ENCODE measurements around the gene C1orf116.

DNA sequence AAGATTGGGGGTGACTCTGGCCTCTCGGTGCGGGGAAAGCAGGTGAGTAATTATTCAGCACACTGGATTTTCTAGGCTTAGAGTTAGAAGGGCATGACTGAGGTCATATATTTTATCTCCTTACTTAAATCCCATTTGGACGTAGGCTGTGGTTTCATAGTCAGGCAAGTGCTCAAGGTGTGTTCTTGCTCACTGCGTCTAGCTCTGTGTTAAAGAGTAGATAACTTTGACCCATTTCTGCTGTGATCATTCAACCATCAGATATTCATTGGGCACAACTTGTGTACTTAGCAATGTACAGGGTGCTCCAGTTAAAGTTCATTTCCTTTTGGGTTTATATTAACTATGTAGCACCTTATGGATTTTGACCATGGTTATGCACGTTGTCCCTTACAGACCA, 35.1 kb upstream of the C1orf116 start:
- TF ChIP-seq EZH2 (IDR thresholded peaks at IDR 0.05; ENCODE audit: borderline replicate concordance, low read depth, low read length, poor library complexity, severe bottlenecking), result no peak
- no peak for TF ChIP-seq CTCF (conservative IDR thresholded peaks at IDR 0.05; ENCODE audit: low read depth, low read length)

All from A673 (cell line).